SK-N-DZ (cell line): ENCODE measurements around the gene MYO1E.

Experiments
- small RNA-seq, 2 experiments: library from RNA; depleted of rRNA; stranded (forward); fragments of <200 nt; gene quantifications; one replicate each; pipeline ENCODE3, GENCODE V24; 2014

Gene MYO1E

Small RNAs within 50 kb of the gene (small RNA-seq; reads per million reads assigned to genes)
- gene MIR2116 (0 reads per million in 2 experiments), gene RF00019 (0 reads per million in 2 experiments), gene RNU4-80P (0.08 to 0.13 reads per million in 2 experiments), gene RNU6-212P (0 reads per million in 2 experiments)
